Fibroblast of pulmonary artery (primary cell): Measurements from ENCODE around the gene TNN.

Source experiments
- DNase-seq: peaks from one replicate; pipeline ENCODE4 v3.0.0-alpha.2; 2010; ENCODE audit warnings: low read depth
- H3K4me3 ChIP-seq: replicated peaks from 2 replicates; pipeline ENCODE4 v1.5.1; 2011; ENCODE audit warnings: low read depth, mild to moderate bottlenecking, control low read depth, low read length, moderate library complexity
- CTCF ChIP-seq: IDR thresholded peaks from 2 replicates; pipeline ENCODE4 v1.5.1; 2011; ENCODE audit warnings: mild to moderate bottlenecking, control low read depth, low read length, inconsistent platforms; ENCODE audit errors: missing control alignments

TNN gene

GRCh38 chr1:175179837-175180590, 112.4 kb downstream of the TNN start:
- no peak for TF ChIP-seq CTCF
- no peak for DNase-seq
- no peak overlapping the region for H3K4me3 ChIP-seq

- H3K4me3 ChIP-seq = no peak overlapping the region
- DNase-seq = no peak
- TF ChIP-seq CTCF = no peak
These were observed 114.6 kb downstream of the TNN start for GRCh38 chr1:175182201-175182746.

GRCh38 chr1:175183586-175183985, 116.0 kb downstream of the TNN start:
- no peak for DNase-seq
- no peak overlapping the region for H3K4me3 ChIP-seq
- TF ChIP-seq CTCF = no peak

GRCh38 chr1:175185903-175186302, 118.3 kb downstream of the TNN start:
- DNase-seq = no peak
- TF ChIP-seq CTCF = no peak
- no peak overlapping the region for H3K4me3 ChIP-seq

- TF ChIP-seq CTCF = no peak
- no peak overlapping the region for H3K4me3 ChIP-seq
- no peak for DNase-seq
These were observed 119.0 kb downstream of the TNN start for GRCh38 chr1:175186433-175187160.

GRCh38 chr1:175188936-175189335, 121.3 kb downstream of the TNN start:
- H3K4me3 ChIP-seq = no peak overlapping the region
- no peak for TF ChIP-seq CTCF
- no peak for DNase-seq

- no peak for TF ChIP-seq CTCF
- DNase-seq = peak; percentile 6
- peak overlapping the region; percentile 57 for H3K4me3 ChIP-seq
These were observed 124.0 kb downstream of the TNN start for GRCh38 chr1:175191659-175192058.
